NCI-H187 treated with DMSO at 0.1 percent for 48 hours (cell line): ENCODE results near the gene RRN3.
A peak's percentile ranks its signal among the peaks of the same experiment; 100 is the strongest.
"Not testable (repeated sequence)": the region's sequence is repeated elsewhere in the genome, so short reads cannot be mapped to it uniquely, and the experiment has no call there.

Experiments used
- DNase-seq: peaks from one replicate; lab custom pipeline; 2025; lab: John Stamatoyannopoulos, UW

The RRN3 gene, protein sequence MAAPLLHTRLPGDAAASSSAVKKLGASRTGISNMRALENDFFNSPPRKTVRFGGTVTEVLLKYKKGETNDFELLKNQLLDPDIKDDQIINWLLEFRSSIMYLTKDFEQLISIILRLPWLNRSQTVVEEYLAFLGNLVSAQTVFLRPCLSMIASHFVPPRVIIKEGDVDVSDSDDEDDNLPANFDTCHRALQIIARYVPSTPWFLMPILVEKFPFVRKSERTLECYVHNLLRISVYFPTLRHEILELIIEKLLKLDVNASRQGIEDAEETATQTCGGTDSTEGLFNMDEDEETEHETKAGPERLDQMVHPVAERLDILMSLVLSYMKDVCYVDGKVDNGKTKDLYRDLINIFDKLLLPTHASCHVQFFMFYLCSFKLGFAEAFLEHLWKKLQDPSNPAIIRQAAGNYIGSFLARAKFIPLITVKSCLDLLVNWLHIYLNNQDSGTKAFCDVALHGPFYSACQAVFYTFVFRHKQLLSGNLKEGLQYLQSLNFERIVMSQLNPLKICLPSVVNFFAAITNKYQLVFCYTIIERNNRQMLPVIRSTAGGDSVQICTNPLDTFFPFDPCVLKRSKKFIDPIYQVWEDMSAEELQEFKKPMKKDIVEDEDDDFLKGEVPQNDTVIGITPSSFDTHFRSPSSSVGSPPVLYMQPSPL

DNA sequence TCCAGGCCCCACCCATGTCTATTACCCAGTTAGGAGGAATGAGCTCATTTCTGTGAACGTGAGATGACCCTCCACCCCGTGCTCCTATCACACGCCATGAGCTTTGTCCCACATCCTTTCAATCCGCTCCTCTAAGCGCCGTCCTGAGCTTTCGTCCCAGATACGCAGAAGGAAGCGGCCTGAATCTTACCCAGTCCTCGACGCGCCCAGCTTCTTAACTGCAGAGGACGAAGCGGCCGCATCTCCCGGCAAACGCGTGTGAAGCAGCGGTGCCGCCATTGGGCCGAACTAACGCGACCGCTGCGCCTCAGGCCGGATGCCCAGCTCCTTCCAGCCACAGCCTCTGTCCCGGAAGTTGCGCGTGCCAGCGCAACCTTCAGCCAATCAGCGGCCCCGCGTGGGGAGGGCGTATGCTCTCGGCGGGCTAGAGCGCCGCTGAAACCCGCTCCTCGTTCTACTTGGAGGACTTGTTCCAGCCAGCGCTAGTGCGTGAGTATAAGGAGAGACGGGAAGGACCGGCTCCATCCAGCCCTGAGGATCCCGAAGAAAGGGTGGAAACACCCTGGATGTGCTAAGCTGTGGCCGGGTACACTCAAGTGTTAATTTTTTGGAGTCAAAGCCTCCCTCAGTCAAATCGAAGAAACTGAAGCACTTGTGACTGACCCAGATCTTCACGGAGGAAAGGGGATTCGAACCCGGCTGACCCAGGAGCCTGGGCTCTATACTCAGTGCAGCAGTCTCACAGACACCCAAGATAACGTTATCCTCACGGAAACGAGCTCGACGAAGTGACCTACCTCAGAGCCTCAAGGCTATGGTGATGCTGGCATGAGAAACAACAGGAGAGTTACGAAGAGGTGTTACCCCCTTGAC lies at the start of gene RRN3:
RRN3 (minus strand) TSS at position 318 of the 873 bp plus-strand sequence; CDS start at position 279, 39 bp downstream.
- DNase-seq = peak; percentile 6

DNA sequence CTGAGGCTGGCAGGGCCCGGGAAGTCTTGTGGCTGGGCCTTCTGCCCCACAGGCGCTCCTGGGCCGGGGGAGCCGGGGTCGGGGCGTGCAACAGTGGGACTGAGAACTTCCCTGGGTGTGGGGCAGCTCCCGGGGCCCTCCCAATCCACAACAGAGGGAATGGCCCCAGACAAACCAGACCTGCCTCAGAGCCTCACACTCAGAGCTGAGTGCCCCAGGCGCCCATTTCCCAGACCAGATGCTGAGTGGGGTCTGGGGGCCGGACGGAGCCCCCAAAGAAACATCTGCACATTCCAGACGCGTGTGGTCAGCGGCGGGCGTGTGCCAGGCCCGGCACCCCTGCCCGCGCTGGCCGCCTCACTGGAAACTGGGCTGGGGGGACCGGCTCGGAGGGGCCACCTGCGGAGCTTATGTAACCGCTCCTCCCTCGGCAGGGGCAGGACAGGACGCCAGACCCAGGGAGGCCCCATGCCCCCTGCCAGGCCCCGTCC lies 49.6 kb upstream of the RRN3 start:
- not testable (repeated sequence) for DNase-seq

DNA sequence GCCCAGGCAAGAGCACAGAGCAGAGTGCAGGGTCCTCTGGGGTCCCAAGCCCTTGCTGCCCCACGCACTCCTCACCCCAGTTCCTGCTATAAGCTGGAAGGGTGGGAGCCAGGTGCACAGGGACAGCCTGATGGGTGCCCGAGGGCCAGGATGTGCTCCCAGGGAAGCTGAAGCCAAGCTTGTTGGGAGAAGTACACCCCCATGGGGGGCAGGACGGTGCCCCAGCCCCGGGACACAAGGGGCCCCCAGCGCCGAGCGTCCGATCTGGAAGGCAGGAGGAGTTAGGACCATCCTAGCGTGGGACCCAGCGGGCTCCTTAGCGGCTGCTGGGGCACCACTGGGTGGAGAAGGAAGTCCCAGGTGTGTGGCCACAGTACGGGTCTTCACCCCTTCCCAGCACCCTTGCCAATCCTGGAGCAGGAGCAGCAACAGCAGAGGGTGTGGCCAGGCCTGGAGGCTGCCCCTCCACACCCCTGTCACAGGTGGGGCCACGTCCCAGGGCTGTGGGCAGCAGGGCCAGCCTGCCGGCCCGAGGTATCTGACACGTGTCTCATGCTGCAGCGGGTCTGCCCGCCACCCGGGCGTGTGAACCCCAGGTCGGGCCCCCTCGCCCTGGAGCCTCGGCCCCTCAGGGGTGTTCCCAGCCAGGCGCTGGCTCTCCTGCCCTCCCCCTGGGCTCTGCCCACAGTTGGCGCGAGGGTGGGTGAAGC lies 49.0 kb upstream of the RRN3 start:
- DNase-seq = not testable (repeated sequence)

DNA sequence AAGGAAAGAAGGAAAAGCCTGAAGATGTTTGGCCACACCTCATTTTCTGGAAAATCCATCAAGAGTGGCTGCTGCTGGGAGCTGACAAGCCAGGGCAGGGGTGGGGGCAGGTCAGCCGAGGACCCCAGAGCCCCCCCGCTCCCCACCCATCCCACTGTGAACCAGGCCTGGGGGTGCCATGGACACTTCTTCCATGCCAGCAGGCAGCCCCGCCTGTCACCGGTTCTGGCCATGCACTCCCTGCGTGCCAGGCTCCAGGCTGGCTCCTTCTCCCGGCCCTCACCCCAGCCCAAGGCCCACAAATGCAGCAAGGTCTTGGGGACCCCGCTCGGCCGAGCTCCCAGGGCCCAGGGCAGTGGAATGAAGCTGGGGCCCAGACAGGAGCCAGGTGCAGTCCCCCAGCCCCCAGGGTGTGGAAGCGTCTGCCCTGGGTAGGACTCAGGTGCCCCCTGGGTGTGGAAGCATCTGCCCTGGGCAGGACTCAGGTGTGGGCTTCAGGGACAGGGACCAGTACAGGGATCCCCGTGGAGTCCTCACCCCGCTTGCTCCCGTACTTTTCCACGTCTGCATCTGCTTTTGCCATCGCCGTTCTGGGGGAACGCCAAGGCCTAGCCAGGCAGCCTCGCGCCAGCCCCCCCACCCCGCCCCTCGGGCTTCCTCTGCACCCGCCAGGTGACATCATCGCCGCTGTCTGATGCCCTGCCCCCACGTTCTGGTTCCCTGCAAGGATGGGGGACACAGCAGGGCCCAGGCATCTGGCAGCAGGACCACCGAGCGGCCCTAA lies 48.2 kb upstream of the RRN3 start:
- not testable (repeated sequence) for DNase-seq

DNA sequence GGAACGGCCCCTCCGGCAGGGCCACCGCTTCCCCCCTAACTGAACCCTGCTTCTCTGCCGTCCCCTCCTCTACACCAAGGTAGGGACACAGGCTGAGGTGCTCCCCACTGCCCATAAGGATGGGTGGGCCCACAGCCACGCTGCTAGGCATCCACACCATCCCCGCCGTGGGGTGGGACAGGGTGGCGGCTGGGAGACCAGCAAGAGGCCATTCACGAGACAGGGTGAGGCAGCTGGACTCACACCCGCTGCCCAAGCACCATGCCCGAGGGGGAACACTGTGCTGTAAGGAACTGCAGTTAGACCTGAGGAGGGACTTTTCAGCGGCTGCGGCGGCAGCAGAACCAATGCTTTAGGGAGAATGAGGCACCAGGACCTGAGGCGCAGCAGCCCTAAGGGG lies 47.5 kb upstream of the RRN3 start:
- DNase-seq = no peak

DNA sequence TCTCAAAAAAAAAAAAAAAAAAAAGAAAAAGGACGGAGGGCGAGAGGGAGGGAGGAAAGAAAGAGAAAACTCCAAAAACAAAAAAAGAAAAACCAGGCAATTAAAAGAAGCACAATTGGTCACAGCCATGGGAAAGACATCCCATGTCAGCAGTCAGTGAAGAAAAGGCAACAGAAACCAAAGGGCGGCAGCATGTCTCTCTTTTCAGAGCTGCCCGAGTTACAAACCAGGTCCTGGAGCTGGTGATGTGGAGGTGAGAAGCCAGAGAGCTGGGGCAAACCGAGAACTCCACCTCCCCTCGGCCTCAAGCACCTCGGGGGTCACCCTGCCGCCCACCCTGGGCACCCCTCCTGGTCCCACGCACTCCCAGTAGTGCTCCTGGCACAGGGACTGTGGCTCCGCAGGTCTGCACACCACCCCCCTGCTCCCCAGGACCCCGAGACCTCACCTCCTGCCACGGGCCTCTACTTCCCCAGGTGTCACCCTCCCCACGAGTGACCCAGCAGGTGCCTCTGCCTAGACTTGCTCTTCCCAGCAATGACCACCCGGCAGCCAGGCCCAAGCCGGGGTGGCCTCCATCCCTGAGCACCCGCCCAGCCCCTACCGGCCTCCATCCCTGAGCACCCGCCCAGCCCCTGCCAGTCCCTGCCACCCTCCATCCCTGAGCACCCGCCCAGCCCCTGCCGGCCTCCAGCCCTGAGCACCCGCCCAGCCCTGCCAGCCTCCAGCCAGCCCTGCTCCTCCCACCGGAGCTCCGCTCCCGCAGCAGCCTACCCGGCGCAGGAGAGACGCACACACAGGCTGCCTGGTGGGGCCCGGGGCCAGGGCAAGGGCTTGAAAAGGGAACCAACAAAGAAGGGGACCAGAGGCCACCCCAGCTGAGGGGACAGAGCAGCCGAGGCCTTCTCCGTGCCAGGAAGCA lies 46.6 kb upstream of the RRN3 start:
- not testable (repeated sequence) for DNase-seq

DNA sequence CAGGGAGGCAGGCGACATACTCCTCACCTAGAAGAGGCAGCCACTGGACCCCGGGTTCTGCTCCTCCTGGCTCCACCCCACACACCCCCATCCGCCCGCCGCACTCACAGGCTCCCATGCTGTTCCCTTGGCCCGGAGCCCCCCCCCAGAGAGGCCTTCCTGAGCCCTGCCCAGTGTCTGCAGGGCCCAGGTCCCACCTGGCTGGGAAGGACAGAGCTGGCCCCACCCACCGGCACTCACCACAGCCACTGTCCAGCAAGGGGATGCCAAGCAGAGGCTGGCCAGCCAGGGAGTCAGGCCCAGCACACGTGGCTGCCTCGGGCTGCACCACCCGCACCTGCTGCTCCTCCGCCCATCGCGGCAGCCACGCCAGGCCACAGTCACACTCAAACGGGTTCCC lies 43.4 kb upstream of the RRN3 start:
- DNase-seq = not testable (repeated sequence)

DNA sequence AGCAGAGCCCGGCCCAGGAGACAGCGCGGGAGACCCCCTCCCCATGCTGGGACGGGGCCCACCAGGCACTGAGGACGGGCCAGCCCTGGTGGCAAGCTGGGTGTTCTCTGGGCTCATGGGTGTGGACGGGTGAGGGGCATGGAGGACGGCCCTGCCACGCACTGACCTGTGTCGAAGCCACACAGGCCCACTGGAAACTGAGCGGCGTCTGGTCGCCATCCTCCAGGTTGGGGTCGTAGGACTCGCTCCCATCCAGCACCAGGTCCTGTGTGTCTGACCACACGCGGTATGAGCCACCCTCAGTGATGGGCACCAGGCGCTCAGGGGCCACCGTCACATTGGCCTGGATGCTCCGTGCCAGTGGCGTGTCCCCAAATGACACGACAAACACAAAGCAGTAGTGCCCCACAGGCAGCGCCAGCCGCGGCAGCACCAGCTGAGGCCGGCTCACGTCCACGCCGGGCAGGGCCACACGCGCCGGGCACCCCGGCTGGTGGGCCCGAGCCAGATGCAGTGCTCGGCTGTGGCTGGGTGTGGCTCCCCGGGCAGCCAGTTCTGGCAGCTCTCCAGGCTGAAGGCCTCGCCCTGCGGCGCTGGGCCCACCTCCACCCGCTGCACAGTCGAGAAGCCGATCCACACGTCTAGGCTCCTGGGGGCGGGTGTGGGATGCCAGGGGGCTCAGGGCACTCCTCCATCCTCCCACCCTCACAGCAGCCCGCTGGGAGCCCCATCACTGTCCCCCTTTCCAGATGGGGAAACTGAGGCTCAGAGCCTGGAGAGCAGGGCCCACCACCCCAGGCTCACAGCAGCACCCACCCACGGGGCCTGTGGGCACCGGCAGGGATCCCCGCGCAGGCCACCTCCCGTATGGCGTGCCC lies 41.6 kb upstream of the RRN3 start:
- DNase-seq = not testable (repeated sequence)

DNA sequence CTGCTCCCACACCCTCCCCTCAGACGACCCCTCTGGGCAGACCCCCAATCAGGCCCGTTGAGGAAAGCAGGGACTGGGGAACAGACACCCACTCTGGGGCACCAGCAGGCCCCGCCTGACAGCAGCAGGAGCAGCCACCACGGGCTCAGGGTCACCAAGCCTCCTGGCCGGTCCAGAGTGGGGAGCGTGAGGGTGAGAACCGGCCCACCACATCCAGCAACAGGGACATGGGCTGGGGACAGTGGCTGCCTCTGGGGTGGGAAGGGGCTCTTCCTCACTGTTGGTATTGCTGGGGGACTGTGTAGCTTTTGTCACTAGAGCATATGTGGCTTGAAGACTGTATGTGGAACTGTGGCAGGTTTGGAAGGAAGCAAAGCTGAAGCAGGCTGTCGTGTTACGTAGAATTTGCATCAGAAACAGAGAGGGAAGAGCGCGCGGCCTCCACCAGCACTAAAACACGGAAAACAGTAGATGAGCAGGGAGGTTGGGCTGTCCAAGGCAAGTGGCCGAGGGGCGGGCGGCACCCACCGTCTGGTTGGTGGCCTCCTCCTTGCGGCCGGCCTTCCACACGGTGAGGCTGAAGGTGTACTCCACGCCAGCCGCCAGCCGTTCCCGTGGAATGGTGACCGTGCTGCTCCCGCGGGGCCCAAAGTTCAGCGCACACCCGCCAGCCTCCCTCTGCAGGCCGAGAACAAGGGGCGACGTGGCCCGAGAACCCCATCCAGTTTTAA lies 40.8 kb upstream of the RRN3 start:
- not testable (repeated sequence) for DNase-seq

DNA sequence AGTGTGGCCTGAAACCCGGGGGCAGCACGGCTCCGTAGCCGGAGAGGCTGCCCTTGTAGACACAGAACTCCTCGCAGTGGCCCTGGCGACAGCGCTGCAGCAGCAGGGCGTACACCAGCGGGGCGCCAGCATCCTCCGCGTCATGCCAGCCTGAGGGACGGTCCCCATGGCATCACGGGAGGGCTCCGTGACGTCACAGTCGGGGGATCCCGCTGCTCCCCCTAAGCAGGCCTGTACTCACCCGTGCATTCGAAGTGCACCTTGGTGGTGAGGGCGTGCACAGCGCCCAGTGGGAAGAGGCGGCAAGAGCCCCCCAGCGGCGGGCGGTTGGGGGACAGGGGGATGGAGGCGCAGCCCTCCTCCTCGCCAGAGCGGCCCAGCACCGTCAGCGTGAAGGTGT lies 39.5 kb upstream of the RRN3 start:
- not testable (repeated sequence) for DNase-seq

DNA sequence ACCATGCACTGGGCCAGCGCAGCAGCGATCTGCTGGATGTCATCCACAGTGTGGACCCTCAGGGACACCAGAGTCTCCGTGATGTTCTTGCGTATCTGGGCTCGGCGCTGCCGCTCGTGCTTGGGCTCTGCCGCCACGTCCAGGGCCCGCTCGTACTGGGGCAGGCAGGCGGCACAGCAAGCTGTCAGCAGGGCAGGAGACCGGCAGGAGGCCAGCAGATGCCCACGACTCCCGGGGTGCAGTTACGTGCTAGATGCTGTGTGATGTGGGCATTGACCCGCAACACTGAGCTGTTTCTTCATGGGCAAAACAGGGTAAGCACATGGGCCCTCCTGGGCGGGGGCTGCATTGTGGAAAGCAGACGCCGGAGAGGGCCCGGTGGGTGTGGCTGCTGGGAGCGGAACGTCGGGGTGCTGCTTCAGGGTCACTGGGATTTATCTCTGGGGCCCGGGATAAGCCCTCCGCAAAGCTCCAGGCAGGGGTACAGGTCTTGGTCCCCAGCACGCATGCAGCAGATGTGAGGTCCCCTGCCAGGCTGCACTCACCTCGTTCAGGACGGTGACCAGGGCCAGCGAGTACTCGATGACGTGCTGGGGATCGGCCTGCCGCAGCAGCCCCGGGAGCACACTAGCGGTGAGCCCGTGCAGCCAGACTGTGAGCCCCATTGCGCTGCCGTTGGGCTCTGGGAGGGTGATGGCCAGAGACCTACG lies 38.8 kb upstream of the RRN3 start:
- not testable (repeated sequence) for DNase-seq

DNA sequence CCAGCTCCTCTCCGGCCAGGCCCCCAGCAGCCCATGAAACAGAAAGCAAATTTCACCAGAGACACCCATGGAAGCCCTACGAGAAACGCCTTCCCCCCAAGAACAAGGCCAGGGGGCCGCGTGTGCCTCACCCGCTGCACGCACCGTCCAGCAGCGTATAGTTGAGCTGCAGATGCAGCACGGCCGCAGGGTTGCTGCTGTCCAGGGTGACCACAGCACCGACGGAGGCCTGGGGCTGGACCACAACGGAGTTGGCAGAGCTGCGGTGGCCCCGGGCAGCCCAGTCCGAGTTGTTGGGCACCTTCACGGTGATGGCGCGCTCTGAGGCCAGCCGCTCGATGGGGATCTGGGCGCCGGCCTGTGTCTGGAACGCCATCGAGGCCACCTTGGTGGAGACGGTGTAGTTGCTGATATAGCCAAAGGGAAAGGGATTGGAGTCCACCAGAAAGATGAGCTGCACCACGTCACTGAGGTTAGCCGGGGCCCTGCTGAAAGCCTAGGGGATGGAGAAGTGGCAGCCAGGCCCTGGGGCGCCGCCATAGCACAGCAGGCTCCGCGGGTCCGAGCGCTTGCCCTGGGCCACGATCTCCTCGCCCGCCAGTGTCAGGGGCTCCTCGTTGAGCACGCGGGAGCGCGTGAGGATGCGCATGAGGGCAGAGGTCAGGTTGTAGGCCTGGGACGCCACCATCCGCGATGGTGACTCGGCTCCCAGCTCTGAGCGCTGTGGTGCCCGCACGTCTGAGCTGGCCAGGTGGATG lies 37.0 kb upstream of the RRN3 start:
- DNase-seq = not testable (repeated sequence)

DNA sequence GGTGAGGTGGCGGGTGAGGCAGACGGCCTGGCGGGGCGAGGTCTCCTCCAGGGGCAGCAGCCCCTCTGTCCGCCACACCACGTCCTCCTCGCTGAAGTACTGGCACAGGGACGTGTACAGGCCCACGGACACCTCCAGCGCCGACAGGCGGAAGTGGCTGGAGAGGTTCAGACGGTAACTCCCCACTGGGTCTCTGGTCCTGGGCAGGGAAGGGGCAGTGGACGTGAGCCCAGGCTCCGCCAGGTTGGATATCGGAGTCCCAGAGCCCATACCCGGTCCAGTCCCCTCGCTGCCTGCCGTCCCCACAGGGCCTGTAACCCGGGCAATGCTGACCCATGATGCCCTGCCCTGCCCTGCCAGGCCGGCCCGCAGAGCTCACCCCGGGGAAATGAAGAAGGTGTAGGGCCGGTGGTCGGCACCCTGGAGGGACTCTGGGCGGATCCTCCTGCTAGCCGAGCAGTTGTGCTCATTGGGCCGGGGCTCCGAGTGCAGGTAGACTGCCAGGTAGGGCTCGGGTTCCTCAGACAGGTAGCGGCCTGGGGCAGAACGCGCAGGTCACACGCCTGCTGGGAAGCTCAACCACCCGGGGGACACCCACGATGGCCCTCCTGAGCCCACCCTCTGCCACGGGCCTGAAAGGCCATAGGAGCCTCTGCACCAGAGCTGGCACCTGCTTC lies 36.3 kb upstream of the RRN3 start:
- DNase-seq = not testable (repeated sequence)

DNA sequence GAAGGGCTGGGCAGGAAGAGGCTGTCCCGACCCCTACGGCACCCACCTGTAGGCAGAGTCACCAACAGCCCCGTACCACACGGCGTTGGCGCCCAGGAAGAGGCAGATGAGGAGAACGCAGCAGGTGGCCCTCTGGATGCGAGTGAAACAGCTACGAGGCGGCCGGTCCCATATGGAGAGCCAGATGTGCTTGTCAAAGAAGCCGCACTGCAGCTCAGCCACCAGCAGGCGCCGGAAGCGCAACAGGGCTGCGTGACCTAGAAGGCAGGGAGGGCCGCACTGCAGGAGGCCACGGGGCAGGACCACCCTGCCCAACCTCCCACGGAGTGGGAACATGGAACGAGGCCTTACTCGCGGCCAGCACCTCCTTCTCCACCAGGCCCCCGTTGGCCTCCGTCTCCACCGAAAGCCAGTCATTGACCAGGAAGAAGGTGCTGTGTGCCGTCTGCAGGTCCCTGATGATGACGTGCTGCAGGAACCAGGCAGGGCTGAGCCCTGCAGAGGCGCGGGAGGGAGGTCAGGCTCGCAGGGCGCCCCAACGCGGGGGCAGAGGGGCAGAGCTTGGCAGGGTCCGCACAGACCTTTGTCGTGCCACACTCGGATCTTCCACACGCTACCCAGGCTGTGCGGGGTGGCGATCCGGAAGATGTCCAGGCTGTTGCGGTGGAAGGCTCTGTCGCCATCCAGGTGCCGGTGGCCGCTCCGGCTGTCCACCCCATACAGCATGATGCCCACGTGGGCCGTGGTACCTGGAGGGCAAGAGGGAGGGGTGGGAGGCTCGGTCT lies 33.8 kb upstream of the RRN3 start:
- DNase-seq = not testable (repeated sequence)

DNA sequence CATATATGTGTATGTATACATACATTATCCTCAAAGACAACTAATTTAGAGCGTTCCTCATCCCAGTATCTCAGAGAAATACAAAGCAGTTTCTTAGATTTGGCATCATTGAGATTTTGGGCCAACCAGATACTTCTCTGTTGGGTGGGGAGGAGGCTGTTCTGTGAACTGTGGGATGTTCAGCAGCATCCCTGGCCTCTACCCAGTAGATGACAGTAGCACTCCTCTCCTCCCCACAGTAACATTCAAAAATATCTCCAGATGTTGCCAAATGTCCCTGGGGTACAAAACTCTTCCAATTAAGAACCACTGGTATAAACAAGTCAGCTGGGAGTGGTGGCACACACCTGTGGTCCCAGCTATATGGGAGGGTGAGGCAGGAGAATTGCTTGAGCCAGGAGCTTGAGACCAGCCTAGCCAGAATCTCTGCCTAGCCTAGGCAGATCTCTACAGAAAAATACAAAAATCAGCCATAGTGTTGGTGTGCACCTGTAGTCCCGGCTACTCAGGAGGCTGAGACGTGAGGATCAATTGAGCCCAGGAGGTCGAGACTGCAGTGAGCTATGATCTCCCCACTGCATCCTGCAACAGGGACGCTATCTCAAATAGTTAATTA lies 6.4 kb upstream of the RRN3 start:
- not testable (repeated sequence) for DNase-seq
